ENCODE measurements around the gene ATP1B2. TPM values are rescaled to one million over a fixed set of nuclear protein-coding genes. Genes with fewer than 3 reads are reported as not detected.

Gene ATP1B2
- total and polyA plus RNA-seq, 2 experiments from 2014 or later, result not detected

- no peaks in the 10 kb centered on the region for H3K4me1 ChIP-seq (ENCODE audit: insufficient read depth)
- no peaks in the 10 kb centered on the region for H3K27me3 ChIP-seq (replicated peaks; ENCODE audit: insufficient read depth)
- TF ChIP-seq EZH2phosphoT487 (IDR thresholded peaks at IDR 0.05; ENCODE audit: insufficient read depth, low read depth) (no peak), EZH2 (IDR thresholded peaks at IDR 0.05; ENCODE audit: insufficient read depth, poor library complexity, severe bottlenecking) (no peak)
- H3K4me2 ChIP-seq (ENCODE audit: unreplicated experiment), result no peak overlapping the region
- peaks cover 3% of the 10 kb centered on the region; the same call in 1 of the 2 replicates for H3K36me3 ChIP-seq (ENCODE audit: low read depth)
- H3K9ac ChIP-seq, result no peak overlapping the region
- 96 to 98% methylated on average over 4 of the region's 4 CpGs for WGBS, 2 experiments (ENCODE audit: low coverage in 1 of 2, low lambda C conversion rate in 2 of 2, missing lambda C conversion rate in 2 of 2)
- no peaks in the 10 kb centered on the region for H3K9me3 ChIP-seq (ENCODE audit: low read depth)
- no peaks in the 10 kb centered on the region for H4K20me1 ChIP-seq (ENCODE audit: insufficient read depth)
- no peak overlapping the region for H3K4me3 ChIP-seq
- in situ Hi-C loops (cut with MboI), result no loop called here
- no peak for DNase-seq
- no peaks in the 10 kb centered on the region for H3K9me2 ChIP-seq (ENCODE audit: insufficient read depth)
- H3K27ac ChIP-seq, result no peak overlapping the region
- no peaks in the 10 kb centered on the region for H3K79me2 ChIP-seq (ENCODE audit: insufficient read depth)
- no peaks in the 10 kb centered on the region for H3F3A ChIP-seq (ENCODE audit: insufficient read depth)
- no peak overlapping the region for H2AFZ ChIP-seq
Measured at GRCh38 chr17:7697828-7698588, 47.3 kb downstream of the ATP1B2 start.

- H3K4me2 ChIP-seq (ENCODE audit: unreplicated experiment), result no peak overlapping the region
- peaks cover 3% of the 10 kb centered on the region; the same call in 1 of the 2 replicates for H3K36me3 ChIP-seq (ENCODE audit: low read depth)
- H3K27ac ChIP-seq, result no peak overlapping the region
- H4K20me1 ChIP-seq (ENCODE audit: insufficient read depth), result no peaks in the 10 kb centered on the region
- no peaks in the 10 kb centered on the region for H3K9me3 ChIP-seq (ENCODE audit: low read depth)
- no peaks in the 10 kb centered on the region for H3K9me2 ChIP-seq (ENCODE audit: insufficient read depth)
- H2AFZ ChIP-seq, result no peak overlapping the region
- peaks cover 5% of the 10 kb centered on the region; the same call in 1 of the 2 replicates for H3K27me3 ChIP-seq (replicated peaks; ENCODE audit: insufficient read depth)
- in situ Hi-C loops (cut with MboI), result no loop called here
- no peak overlapping the region for H3K4me3 ChIP-seq
- no peaks in the 10 kb centered on the region for H3F3A ChIP-seq (ENCODE audit: insufficient read depth)
- no peaks in the 10 kb centered on the region for H3K79me2 ChIP-seq (ENCODE audit: insufficient read depth)
- H3K9ac ChIP-seq, result no peak overlapping the region
- no peak for DNase-seq
- TF ChIP-seq EZH2phosphoT487 (IDR thresholded peaks at IDR 0.05; ENCODE audit: insufficient read depth, low read depth) (no peak), EZH2 (IDR thresholded peaks at IDR 0.05; ENCODE audit: insufficient read depth, poor library complexity, severe bottlenecking) (no peak)
- peaks cover 12% of the 10 kb centered on the region for H3K4me1 ChIP-seq (ENCODE audit: insufficient read depth)
- WGBS, 2 experiments (ENCODE audit: low coverage in 1 of 2, low lambda C conversion rate in 2 of 2, missing lambda C conversion rate in 2 of 2), result 94 to 96% methylated on average over 7 of the region's 7 CpGs
Measured at GRCh38 chr17:7700510-7700909, 49.8 kb downstream of the ATP1B2 start.

DNA sequence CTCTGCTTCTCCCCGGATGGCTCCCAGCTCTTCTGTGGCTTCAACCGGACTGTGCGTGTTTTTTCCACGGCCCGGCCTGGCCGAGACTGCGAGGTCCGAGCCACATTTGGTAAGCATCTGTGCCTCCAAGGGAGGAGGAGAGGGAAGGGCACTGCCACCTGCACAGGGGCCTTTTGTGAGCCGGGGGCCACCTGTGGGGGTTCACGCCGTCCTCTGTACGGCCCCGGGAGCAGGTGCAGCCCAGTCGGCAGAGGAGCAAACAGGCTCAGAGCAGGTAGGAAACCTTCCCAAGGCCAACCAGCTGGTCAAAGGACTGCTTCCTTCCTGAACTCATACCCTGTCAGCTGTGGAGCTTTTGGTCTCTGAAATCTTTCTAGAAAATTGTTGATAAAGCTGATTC lies 51.0 kb downstream of the ATP1B2 start:
- 96% methylated on average over 13 to 14 of the region's 14 CpGs for WGBS, 2 experiments (ENCODE audit: low coverage in 1 of 2, low lambda C conversion rate in 2 of 2, missing lambda C conversion rate in 2 of 2)
- H4K20me1 ChIP-seq (ENCODE audit: insufficient read depth), result no peaks in the 10 kb centered on the region

DNA sequence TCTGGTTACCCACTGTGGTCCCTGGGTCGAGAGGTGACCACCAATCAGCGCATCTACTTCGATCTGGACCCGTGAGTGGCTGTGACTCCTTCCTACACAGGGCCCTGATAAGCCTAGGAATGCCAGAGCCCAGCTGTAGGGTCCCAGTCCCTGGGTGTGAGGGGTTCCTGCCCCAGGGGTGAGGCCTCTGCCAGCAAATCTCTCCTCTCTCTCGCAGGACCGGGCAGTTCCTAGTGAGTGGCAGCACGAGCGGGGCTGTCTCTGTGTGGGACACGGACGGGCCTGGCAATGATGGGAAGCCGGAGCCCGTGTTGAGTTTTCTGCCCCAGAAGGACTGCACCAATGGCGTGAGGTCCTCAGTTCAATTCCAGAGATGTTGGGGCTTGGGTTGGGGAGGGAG lies 52.0 kb downstream of the ATP1B2 start:
- WGBS, 2 experiments (ENCODE audit: low coverage in 1 of 2, low lambda C conversion rate in 2 of 2, missing lambda C conversion rate in 2 of 2), result 93 to 98% methylated on average over 11 of the region's 13 CpGs

More for the DNA sequence above, 51.0 kb downstream of the ATP1B2 start:
- Histone ChIP-seq H3K27ac (no peak overlapping the region), H3K27me3 (replicated peaks; ENCODE audit: insufficient read depth) (peaks cover 8% of the 10 kb centered on the region; the same call in 1 of the 2 replicates), H2AFZ (no peak overlapping the region), H3K9ac (no peak overlapping the region), H3K4me2 (ENCODE audit: unreplicated experiment) (no peak overlapping the region), H3K4me3 (no peak overlapping the region), H3K9me2 (ENCODE audit: insufficient read depth) (no peaks in the 10 kb centered on the region), H3K4me1 (ENCODE audit: insufficient read depth) (peaks cover 12% of the 10 kb centered on the region), H3K9me3 (ENCODE audit: low read depth) (no peaks in the 10 kb centered on the region), H3K79me2 (ENCODE audit: insufficient read depth) (no peaks in the 10 kb centered on the region), H3K36me3 (ENCODE audit: low read depth) (peaks cover 3% of the 10 kb centered on the region; the same call in 1 of the 2 replicates), H3F3A (ENCODE audit: insufficient read depth) (no peaks in the 10 kb centered on the region)
- no peak for DNase-seq
- in situ Hi-C loops (cut with MboI), result no loop called here
- TF ChIP-seq EZH2phosphoT487 (IDR thresholded peaks at IDR 0.05; ENCODE audit: insufficient read depth, low read depth) (no peak), EZH2 (IDR thresholded peaks at IDR 0.05; ENCODE audit: insufficient read depth, poor library complexity, severe bottlenecking) (no peak)

More for the DNA sequence above, 52.0 kb downstream of the ATP1B2 start:
- Histone ChIP-seq H3F3A (ENCODE audit: insufficient read depth) (no peaks in the 10 kb centered on the region), H3K36me3 (ENCODE audit: low read depth) (peaks cover 3% of the 10 kb centered on the region; the same call in 1 of the 2 replicates), H3K9ac (no peak overlapping the region), H3K9me3 (ENCODE audit: low read depth) (no peaks in the 10 kb centered on the region), H3K4me1 (ENCODE audit: insufficient read depth) (peaks cover 12% of the 10 kb centered on the region), H3K79me2 (ENCODE audit: insufficient read depth) (no peaks in the 10 kb centered on the region), H2AFZ (no peak overlapping the region), H3K27me3 (replicated peaks; ENCODE audit: insufficient read depth) (peaks cover 8% of the 10 kb centered on the region; the same call in 1 of the 2 replicates), H4K20me1 (ENCODE audit: insufficient read depth) (no peaks in the 10 kb centered on the region), H3K4me3 (no peak overlapping the region), H3K27ac (no peak overlapping the region), H3K4me2 (ENCODE audit: unreplicated experiment) (no peak overlapping the region), H3K9me2 (ENCODE audit: insufficient read depth) (no peaks in the 10 kb centered on the region)
- TF ChIP-seq EZH2phosphoT487 (IDR thresholded peaks at IDR 0.05; ENCODE audit: insufficient read depth, low read depth), result no peak
- TF ChIP-seq EZH2 (IDR thresholded peaks at IDR 0.05; ENCODE audit: insufficient read depth, poor library complexity, severe bottlenecking), result no peak
- in situ Hi-C loops (cut with MboI), result no loop called here
- DNase-seq, result no peak

Measured in GM23248 (cell line).